ENCODE measurements around the gene TRIM47.

Gene TRIM47

DNA sequence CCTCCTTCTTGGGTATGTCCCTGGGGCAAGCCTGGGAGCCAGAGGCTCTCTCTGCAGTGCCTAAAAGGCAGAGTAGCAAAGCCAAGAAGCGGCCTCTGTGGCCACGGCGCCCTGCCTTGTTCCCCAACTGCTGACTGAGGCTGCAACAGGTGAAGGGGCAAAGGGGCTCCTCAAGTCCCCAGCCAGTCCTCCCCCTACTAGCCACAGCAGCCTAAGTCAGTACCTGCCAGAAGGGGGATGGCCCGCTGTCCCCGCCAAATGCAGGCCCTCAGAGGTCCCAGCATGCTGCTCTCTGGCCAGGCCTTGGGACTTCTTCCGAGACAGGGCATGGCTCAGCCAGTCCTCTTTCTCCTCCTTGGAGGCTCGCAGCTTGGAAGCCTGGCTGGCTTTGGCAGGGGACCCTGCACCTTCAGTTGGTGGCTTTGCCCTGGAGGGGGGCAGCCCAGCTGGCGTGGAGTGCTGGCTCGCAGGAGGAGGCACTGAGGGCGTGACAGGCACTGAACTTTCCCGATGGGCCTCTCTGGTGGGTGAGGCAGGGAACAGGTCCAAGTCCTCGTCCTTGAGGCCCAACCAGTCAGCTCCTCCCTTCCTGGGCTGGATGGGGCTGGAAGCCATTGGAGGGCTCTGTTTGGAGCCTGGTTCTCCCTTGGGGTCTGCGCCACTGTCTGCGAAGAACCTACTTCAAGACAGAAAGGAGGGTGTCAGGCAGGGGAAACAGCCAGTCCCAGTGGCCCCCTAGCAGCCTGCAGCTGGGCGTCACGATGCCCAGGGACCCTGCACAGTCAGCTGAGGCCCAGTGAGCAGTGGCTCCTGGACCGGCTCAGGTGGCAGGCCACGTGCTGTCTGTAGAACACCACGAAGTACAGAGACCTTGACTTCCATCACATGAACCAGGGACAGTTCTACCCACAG lies 44.8 kb upstream of the TRIM47 start:
- H3K4me3 ChIP-seq (ENCODE audit: low read depth, low read length) = no peak overlapping the region
- no peak for DNase-seq (ENCODE audit: low read depth)
- TF ChIP-seq, protein P1, sequence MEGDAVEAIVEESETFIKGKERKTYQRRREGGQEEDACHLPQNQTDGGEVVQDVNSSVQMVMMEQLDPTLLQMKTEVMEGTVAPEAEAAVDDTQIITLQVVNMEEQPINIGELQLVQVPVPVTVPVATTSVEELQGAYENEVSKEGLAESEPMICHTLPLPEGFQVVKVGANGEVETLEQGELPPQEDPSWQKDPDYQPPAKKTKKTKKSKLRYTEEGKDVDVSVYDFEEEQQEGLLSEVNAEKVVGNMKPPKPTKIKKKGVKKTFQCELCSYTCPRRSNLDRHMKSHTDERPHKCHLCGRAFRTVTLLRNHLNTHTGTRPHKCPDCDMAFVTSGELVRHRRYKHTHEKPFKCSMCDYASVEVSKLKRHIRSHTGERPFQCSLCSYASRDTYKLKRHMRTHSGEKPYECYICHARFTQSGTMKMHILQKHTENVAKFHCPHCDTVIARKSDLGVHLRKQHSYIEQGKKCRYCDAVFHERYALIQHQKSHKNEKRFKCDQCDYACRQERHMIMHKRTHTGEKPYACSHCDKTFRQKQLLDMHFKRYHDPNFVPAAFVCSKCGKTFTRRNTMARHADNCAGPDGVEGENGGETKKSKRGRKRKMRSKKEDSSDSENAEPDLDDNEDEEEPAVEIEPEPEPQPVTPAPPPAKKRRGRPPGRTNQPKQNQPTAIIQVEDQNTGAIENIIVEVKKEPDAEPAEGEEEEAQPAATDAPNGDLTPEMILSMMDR (IDR thresholded peaks at IDR 0.05; ENCODE audit: low read depth, low read length, missing control alignments) = no peak

DNA sequence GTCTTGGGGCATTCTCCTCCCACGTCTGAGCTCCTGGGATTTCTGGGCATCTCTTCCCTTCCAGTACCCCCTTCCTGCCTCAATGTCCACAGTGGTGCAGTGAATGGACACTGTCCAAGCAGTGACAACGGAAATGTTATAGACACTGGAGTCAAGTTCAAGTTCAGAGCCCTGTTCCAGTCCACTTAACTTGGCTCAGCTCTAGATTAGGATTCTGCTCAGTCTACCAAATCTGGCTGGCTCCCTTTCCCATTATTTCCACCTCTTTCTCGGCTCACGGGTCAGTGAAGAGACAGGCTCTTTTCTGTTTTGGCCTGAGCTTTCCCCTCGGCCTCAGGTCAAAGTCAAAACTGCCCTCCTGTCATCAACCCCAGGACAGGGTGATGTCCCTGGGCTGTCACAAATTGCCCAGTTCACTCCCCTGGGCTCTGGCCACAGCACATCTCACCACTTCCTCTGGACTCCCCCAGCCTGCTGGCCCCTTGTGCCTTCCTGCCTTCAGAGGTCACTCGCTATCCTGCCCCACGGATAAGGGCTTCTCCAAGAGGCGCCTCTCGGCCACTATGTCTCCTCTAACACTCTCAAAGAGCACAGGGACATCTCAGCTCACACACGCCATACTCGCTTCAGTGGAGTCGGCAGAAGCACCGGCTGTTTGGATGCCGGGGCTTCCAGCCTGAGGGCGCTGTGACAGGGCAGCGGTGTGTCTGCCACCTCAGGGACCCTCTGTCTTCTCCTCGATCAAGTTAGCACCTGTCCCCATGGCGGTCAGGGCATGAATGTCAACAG lies 44.0 kb upstream of the TRIM47 start:
- no peak overlapping the region for H3K4me3 ChIP-seq (ENCODE audit: low read depth, low read length)
- no peak for DNase-seq (ENCODE audit: low read depth)
- TF ChIP-seq, protein P1 (IDR thresholded peaks at IDR 0.05; ENCODE audit: low read depth, low read length, missing control alignments) = no peak

DNA sequence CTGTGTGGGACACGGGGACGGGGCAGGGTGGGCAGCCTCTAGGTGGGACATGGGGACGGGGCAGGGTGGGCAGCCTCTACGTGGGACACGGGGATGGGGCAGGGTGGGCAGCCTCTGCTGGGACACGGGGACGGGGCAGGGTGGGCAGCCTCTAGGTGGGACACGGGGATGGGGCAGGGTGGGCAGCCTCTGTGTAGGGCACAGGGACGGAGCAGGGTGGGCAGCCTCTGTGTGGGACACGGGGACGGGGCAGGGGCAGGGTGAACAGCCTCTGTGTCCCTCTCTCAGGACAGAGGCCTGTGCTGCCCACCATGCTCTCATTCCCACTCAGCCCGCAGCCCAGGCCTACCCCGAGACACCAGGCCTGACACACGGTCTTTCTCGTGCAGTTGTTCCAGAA lies 43.2 kb upstream of the TRIM47 start:
- TF ChIP-seq, protein P1 (IDR thresholded peaks at IDR 0.05; ENCODE audit: low read depth, low read length, missing control alignments) = no peak
- no peak overlapping the region for H3K4me3 ChIP-seq (ENCODE audit: low read depth, low read length)
- no peak for DNase-seq (ENCODE audit: low read depth)

DNA sequence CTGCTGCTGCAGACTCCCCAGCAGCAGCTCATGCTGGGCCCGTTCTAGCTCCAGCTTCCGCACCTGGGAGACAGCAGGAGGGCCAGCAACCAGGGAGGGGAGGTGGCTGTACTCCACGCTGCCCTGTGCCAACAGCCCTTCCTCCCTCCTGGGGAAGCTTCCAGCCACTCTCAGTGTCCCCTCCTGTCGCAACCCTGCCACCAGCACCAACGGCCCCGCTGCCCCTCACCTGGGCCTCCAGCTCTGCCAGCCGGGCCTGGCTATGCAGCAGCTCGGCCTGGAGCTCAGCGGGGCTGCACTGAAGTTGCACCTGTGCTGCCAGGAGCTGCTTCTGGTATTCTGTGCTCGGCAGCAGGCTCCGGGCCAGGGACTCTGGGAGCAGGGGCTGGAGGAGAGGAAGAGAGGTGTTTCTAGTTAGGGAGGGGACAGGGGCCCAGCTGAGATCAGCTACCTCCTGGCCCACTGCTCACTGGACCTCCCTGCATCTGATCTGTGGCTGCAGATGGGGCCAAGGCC lies 41.7 kb upstream of the TRIM47 start:
- no peak for DNase-seq (ENCODE audit: low read depth)
- no peak overlapping the region for H3K4me3 ChIP-seq (ENCODE audit: low read depth, low read length)
- TF ChIP-seq, protein P1 (IDR thresholded peaks at IDR 0.05; ENCODE audit: low read depth, low read length, missing control alignments) = no peak

DNA sequence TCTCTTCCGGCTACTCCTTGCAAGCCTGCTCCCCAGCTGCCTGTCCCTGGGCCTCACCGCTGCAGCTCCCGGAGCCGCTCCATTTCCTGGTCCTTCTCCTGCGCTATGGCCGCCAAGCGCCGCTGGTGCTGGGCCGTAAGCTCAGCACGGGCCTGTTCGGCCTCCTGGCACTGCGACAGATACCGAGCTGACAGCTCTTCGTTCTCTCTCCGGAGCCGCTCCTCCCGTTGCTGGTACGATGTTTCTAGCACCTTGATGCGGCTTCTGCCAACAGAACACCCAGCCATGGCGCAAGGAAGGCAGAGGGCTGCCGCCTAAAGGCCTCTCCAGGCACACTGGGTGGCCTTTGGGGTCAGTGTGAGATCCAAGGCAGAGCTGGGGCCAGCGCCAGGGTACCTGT lies 41.2 kb upstream of the TRIM47 start:
- TF ChIP-seq, protein P1 (IDR thresholded peaks at IDR 0.05; ENCODE audit: low read depth, low read length, missing control alignments) = no peak

DNA sequence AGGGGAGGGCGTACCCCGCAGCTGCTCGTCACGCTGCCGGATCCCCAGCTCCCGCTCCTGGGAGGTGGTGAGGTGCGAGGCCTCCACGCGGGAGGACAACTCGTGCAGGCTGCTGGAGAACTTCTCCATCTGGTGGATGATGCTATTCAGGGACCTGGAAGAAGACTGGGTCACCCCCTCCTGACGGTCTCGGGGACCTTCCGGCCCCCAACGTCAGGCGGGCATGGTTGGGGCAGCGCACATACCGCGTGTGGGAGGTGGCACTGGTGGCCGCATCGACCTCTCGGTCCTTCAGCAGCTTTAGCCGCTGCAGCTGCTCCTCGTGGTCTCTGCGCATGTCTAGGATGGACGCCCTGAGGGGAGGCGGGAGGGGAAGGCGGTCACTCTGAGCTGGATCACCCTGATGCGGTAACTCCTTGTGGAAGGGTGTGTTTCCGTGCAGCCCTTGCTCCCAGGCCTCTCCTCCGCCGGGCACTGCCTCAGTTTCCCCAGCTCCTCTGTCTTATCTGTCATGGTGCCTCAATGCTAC lies 39.6 kb upstream of the TRIM47 start:
- no peak overlapping the region for H3K4me3 ChIP-seq (ENCODE audit: low read depth, low read length)
- TF ChIP-seq, protein P1 (IDR thresholded peaks at IDR 0.05; ENCODE audit: low read depth, low read length, missing control alignments) = no peak
- DNase-seq (ENCODE audit: low read depth) = no peak

More for the DNA sequence above, 41.2 kb upstream of the TRIM47 start:
- DNase-seq (ENCODE audit: low read depth) = no peak
- H3K4me3 ChIP-seq (ENCODE audit: low read depth, low read length) = no peak overlapping the region
